Stimulated activated naive B cell treated with anti-CD40 and anti-IgM and Interleukin-4, amounts not matched to agents 10 μg/mL and 1 μg/mL and 100 μg/mL, for 72 hours (primary cell): Measurements from ENCODE around the gene PLA1A.
A peak's percentile ranks its signal among the peaks of the same experiment; 100 is the strongest.

Source experiments
- ATAC-seq, 2 donors: fragments of 150-1000 bp; cut with Tn5 transposase; replicated peaks; 2 replicates each; pipeline ENCODE4 v1.10.0; 2021; ENCODE audit warnings: moderate library complexity in 1 of 2
- DNase-seq: peaks from one replicate; pipeline ENCODE4 v3.0.0; 2021
- H3K27ac Mint-ChIP-seq: one replicate; pipeline ENCODE4 v1.8.0; 2022; ENCODE audit warnings: mild to moderate bottlenecking, mixed read lengths
- H3K27me3 Mint-ChIP-seq, 2 donors: one replicate each; pipeline ENCODE4 v1.8.0; 2022; ENCODE audit warnings: mixed read lengths in 2 of 2
- H3K36me3 Mint-ChIP-seq, 2 donors: one replicate each; pipeline ENCODE4 v1.8.0; 2022; ENCODE audit warnings: mixed read lengths in 2 of 2, mild to moderate bottlenecking in 1 of 2
- H3K4me1 Mint-ChIP-seq, 2 donors: one replicate each; pipeline ENCODE4 v1.8.0; 2022; ENCODE audit warnings: mixed read lengths in 2 of 2, mild to moderate bottlenecking in 1 of 2
- H3K4me3 Mint-ChIP-seq, 2 donors: one replicate each; pipeline ENCODE4 v1.8.0; 2022; ENCODE audit warnings: mild to moderate bottlenecking in 2 of 2, mixed read lengths in 2 of 2, moderate library complexity in 1 of 2
- H3K9me3 Mint-ChIP-seq, 2 donors: one replicate each; pipeline ENCODE4 v1.8.0; 2022; ENCODE audit warnings: mixed read lengths in 2 of 2, mild to moderate bottlenecking in 1 of 2

The PLA1A gene

DNA sequence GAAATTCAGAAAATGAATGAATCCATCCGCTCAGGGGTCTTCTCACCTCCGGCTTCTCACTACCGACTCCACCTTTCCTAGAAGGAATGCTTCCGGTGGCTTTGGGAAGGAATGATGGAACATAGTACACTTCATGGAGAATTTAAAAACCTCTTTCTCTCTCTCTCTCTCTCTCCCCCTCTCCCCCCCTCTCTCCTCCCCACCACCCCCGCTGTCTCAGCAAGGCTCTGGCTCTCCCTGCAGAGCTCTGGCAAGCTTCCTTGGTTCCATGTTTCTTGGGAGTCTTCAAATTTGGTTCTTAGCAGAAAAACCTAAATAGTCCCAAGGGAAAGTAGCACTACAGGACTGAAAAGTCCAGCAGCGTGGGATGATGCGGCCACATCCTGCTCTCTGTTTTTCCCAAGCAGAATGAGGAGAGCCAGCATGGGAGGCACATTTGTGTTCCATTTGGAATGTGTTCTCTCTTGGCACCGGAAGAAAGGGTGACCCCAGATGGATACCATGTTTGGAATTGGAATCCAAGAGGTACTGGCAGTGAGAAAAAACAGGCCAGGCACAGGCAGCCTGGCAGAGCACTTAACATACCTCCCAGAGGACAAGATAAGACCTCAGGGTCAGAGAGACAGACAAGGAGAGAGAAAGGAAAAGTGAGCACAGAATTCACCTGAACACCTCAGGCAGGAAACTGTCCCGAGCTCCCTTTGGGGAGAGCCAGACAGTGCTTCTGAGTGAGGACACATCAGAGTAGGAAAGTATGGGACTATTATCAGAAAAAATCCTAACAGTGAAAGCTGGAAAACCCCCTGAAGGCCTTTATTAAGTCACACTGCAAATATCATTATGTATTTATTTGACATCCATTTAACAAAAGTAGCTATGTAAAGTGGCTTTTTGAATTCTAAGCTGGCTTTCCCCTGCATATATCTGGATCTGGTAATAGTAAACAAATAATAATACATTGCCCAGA, 63.1 kb downstream of the PLA1A start, which contains the start of gene POPDC2:
Gene POPDC2 (minus strand): TSS at position 116 of the 967 bp plus-strand sequence. CDS start 166 bp downstream, outside the sequence.
- no peak for DNase-seq
- no peaks in the 10 kb centered on the region for H3K27me3 Mint-ChIP-seq
- peaks cover 44 to 66% of the 10 kb centered on the region in 2 donors for H3K36me3 Mint-ChIP-seq
- peaks cover 0 to 1% of the 10 kb centered on the region in 2 donors for H3K9me3 Mint-ChIP-seq
- no peak within 1 kb of the TSS for H3K4me3 Mint-ChIP-seq
- H3K4me1 Mint-ChIP-seq, result peaks cover 36 to 52% of the 10 kb centered on the region in 2 donors
- ATAC-seq, result no peak
- peak within 1 kb of the TSS; percentile 39 for H3K27ac Mint-ChIP-seq

DNA sequence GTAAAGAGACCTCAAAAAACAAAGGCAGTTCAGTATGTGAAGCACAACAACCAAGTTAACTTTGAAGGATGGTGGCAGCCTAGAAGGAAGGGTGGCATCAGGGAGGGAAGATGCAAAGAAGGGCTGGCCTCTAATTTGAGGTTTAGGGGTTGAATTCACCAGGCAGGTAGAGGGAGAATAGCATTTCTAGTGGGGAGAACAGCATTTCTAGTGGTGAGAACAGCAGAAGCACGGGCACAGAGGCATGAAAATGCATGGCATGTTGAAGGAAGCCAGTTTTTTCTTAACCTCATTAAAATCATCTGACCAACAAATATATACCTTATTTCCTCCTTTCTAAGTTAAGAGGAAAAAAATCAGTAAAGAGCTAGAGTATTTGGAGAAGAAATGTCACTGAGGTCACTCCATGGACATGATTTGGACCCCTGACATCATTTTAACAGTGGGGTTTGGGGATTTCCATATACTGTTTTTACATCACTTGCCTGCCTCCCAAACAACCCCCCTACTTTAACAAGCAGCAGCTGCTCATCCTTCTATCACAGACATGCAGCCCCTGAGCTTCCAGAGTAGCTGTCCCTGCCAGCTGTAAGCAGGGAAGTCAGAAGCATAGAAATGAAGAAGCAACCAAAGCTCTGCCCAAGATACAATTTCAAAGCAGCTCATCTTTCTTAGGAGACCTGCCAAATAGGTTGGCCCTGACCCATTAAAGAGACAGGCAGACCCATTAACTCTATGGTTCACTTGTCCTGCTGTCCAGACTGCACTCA, 65.1 kb downstream of the PLA1A start:
- Mint-ChIP-seq H3K36me3 (peaks cover 33 to 68% of the 10 kb centered on the region in 2 donors), H3K9me3 (peaks cover 0 to 1% of the 10 kb centered on the region in 2 donors), H3K27me3 (no peaks in the 10 kb centered on the region), H3K27ac (peak overlapping the region; percentile 89), H3K4me3 (peak overlapping the region in 1 of 2 donors; percentile 5), H3K4me1 (peaks cover 45 to 64% of the 10 kb centered on the region in 2 donors)
- no peak for DNase-seq
- no peak for ATAC-seq

GRCh38 chr3:119663885-119664284, 66.2 kb downstream of the PLA1A start:
- peak overlapping the region in 1 of 2 donors; percentile 48 for H3K4me3 Mint-ChIP-seq
- no peaks in the 10 kb centered on the region for H3K27me3 Mint-ChIP-seq
- H3K9me3 Mint-ChIP-seq, result peaks cover 0 to 1% of the 10 kb centered on the region in 2 donors
- H3K4me1 Mint-ChIP-seq, result peaks cover 43 to 65% of the 10 kb centered on the region in 2 donors
- peak overlapping the region; percentile 84 for H3K27ac Mint-ChIP-seq
- no peak for ATAC-seq
- H3K36me3 Mint-ChIP-seq, result peaks cover 31 to 66% of the 10 kb centered on the region in 2 donors
- DNase-seq, result no peak

DNA sequence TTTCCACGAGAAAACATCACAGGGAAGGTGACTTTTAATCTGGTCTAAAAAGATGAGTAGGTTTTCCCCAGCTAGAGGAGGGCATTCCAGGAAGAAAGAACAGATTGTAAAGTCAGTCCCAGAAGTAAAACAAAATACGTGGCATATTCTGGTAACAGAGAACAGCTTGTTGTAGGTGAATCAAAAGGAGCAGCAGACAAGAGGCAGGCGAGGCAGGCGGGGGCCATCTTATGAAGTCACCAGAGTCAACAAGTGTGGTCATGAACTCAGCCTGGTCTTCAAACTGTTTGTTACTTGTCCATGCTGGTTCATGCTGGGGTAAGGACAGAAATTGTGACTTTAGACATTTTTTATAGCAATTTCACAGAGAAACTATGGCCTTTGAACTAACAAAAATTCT, 66.7 kb downstream of the PLA1A start:
- peaks cover 43 to 62% of the 10 kb centered on the region in 2 donors for H3K4me1 Mint-ChIP-seq
- peaks cover 0 to 1% of the 10 kb centered on the region in 2 donors for H3K9me3 Mint-ChIP-seq
- no peak for DNase-seq
- H3K36me3 Mint-ChIP-seq, result peaks cover 27 to 61% of the 10 kb centered on the region in 2 donors
- no peaks in the 10 kb centered on the region for H3K27me3 Mint-ChIP-seq
- H3K4me3 Mint-ChIP-seq, result peak overlapping the region; percentile 23 to 48
- peak overlapping the region; percentile 84 for H3K27ac Mint-ChIP-seq
- ATAC-seq, result peak in 1 of 2 donors; percentile 32

- ATAC-seq, result peak; percentile 76 to 86
- Mint-ChIP-seq H3K4me1 (peaks cover 40 to 58% of the 10 kb centered on the region in 2 donors), H3K27me3 (no peaks in the 10 kb centered on the region), H3K4me3 (peak overlapping the region in 1 of 2 donors; percentile 3), H3K36me3 (peaks cover 26 to 57% of the 10 kb centered on the region in 2 donors), H3K9me3 (peaks cover 0 to 1% of the 10 kb centered on the region in 2 donors), H3K27ac (peak overlapping the region; percentile 84)
- DNase-seq, result peak; percentile 15
These were observed 67.2 kb downstream of the PLA1A start for GRCh38 chr3:119664850-119665379.

DNA sequence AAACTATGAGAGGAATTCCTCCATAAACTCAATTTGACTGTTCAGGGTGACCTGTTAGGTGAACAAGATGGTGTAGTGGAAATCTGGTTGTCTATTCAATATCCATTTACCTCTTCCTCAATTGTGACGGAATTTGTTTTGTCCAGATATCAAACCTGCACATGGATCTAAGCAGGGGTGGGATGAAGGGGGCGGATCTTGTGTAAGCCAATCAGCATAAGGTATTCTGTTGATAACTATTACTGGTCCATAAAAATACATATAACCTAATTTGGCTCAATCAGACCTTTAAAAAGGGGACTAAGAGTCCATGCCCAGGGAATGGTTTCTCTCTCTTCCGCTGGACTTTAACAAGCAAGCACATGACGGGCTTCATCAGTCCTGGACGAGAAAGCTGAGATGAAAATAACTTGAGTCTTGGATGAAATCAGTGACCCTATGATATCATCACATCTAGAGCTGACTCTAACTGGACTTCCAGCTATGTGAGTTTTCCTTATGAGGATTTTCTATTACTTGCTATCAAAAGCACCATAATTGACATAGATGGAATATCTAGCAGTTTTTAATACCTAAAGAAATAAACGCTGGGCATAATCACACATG, 68.4 kb downstream of the PLA1A start:
- peaks cover 35 to 60% of the 10 kb centered on the region in 2 donors for H3K36me3 Mint-ChIP-seq
- ATAC-seq (no peak), DNase-seq (no peak)
- no peaks in the 10 kb centered on the region for H3K27me3 Mint-ChIP-seq
- H3K9me3 Mint-ChIP-seq, result peaks cover 0 to 1% of the 10 kb centered on the region in 2 donors
- no peak overlapping the region for H3K4me3 Mint-ChIP-seq
- H3K4me1 Mint-ChIP-seq, result peaks cover 37 to 67% of the 10 kb centered on the region in 2 donors
- peak overlapping the region; percentile 84 for H3K27ac Mint-ChIP-seq

DNA sequence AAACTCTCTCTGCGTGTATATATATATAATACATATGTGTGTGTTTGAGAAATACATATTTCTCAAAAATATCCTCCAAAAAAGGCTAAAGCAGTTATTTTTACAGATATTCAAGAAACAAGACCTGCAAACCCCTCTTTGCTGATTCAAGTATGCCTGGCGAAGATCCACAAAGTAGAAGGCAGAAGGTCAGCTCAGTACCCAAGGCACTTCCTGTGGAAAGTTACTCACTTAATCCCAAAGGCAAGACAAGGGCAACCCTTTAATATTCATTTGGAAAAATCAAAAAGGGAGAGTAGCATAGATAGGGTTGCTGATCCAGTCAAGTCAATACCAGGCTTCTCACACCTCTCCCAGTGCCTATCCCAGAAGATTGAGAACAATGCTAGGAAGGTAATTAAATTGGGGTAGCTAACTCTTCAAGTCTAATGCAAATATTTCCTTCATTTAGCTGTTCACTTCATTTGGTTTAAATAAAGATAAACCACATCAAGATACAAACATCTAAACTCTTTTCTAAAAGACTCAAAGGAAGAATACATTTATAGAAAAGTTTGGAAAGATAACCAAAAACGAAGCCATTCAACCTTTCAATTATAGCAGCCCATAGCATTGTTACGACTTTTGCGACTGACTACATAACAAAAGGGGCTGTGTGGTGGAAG, 72.4 kb downstream of the PLA1A start:
- ATAC-seq (no peak), DNase-seq (no peak)
- Mint-ChIP-seq H3K4me3 (no peak overlapping the region), H3K27me3 (no peaks in the 10 kb centered on the region), H3K4me1 (peaks cover 17 to 36% of the 10 kb centered on the region in 2 donors), H3K36me3 (peaks cover 28 to 59% of the 10 kb centered on the region in 2 donors), H3K27ac (peak overlapping the region; percentile 62), H3K9me3 (no peaks in the 10 kb centered on the region)

- Mint-ChIP-seq H3K27me3 (no peaks in the 10 kb centered on the region), H3K36me3 (peaks cover 30 to 56% of the 10 kb centered on the region in 2 donors), H3K4me1 (peaks cover 18 to 41% of the 10 kb centered on the region in 2 donors), H3K4me3 (no peak overlapping the region), H3K9me3 (no peaks in the 10 kb centered on the region), H3K27ac (no peak overlapping the region)
- ATAC-seq, result no peak
- no peak for DNase-seq
These were observed 75.1 kb downstream of the PLA1A start for GRCh38 chr3:119672776-119673175.

DNA sequence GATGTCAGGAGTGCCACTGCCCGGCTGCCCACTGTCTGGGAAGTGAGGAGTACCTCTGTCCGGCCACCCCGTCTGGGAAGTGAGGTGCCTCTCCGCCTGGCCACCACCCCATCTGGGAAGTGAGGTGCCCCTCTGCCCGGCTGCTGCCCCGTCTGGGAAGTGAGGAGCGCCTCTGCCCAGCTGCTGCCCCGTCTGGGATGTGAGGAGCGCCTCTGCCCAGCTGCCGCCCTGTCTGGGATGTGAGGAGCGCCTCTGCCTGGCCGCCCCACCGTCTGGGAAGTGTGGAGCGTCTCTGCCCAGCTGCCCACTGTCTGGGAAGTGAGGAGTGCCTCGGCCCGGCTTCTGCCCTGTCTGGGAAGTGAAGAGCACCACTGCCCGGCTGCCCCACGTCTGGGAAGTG, 76.2 kb downstream of the PLA1A start:
- H3K4me3 Mint-ChIP-seq, result peak overlapping the region in 1 of 2 donors; percentile 16
- DNase-seq, result no peak
- H3K4me1 Mint-ChIP-seq, result peaks cover 18 to 40% of the 10 kb centered on the region in 2 donors
- peak overlapping the region; percentile 25 for H3K27ac Mint-ChIP-seq
- no peaks in the 10 kb centered on the region for H3K9me3 Mint-ChIP-seq
- ATAC-seq, result no peak
- H3K27me3 Mint-ChIP-seq, result no peaks in the 10 kb centered on the region
- peaks cover 29 to 52% of the 10 kb centered on the region in 2 donors for H3K36me3 Mint-ChIP-seq

GRCh38 chr3:119675188-119675874, 77.6 kb downstream of the PLA1A start:
- Mint-ChIP-seq H3K27ac (peak overlapping the region; percentile 98), H3K9me3 (no peaks in the 10 kb centered on the region), H3K4me3 (peak overlapping the region; percentile 93 to 94), H3K27me3 (no peaks in the 10 kb centered on the region), H3K4me1 (peaks cover 14 to 35% of the 10 kb centered on the region in 2 donors), H3K36me3 (peaks cover 22 to 46% of the 10 kb centered on the region in 2 donors)
- ATAC-seq (no peak), DNase-seq (no peak)

- H3K27me3 Mint-ChIP-seq, result no peaks in the 10 kb centered on the region
- H3K4me1 Mint-ChIP-seq, result peaks cover 13 to 28% of the 10 kb centered on the region in 2 donors
- DNase-seq, result no peak
- peaks cover 17 to 39% of the 10 kb centered on the region in 2 donors for H3K36me3 Mint-ChIP-seq
- no peaks in the 10 kb centered on the region for H3K9me3 Mint-ChIP-seq
- peak overlapping the region; percentile 98 for H3K27ac Mint-ChIP-seq
- no peak for ATAC-seq
- peak overlapping the region; percentile 93 to 94 for H3K4me3 Mint-ChIP-seq
These were observed 78.3 kb downstream of the PLA1A start for GRCh38 chr3:119676020-119676419.

DNA sequence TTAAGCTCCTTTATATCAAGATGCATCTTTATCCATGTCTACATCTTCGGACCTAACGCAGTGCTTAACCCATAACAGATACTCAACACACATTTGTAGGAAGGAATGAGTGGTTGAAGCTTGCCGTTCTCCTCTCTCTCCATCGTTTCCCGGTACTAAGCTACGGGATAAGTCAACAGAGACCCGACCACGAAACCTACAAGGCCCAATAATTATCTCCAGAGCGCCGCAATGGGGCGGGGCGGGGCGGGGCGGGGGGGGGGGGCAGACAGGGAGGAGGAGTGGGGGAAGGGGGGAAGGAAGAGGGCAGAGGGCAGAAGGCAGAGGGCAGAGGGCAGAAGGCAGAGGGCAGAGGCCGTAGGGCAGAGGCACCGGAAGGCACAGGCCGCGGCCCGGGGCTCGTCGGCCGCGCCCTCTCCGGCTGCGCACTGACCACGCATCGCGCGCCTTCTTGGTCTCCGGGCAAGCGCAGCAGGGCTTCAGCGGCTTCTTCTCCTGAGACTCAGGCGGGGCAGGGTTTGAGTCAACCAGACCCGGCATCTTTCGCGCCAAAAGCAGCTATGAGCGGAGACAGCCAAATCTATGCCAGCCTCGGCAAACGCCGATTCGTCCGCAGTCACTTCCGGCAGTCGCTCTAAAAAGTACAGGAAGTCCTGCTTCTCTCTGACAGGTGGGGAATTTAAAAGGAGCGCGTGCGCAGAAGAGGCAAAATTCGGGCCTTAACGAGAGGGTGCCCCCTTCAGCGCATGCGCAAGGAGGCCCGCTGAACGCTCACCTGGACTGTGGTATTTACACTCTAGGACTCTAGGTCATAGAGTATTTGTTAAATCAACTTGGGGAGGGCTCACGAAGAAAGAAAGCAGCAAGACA, 79.3 kb downstream of the PLA1A start, which contains the start of gene COX17:
Gene COX17 (minus strand): TSS at position 636 of the 870 bp plus-strand sequence. CDS start 96 bp downstream, at position 540.
- H3K27me3 Mint-ChIP-seq, result no peaks in the 10 kb centered on the region
- peak within 1 kb of the TSS; percentile 93 to 94 for H3K4me3 Mint-ChIP-seq
- peak; percentile 95 for DNase-seq
- peak; percentile 90 to 92 for ATAC-seq
- H3K4me1 Mint-ChIP-seq, result peaks cover 13 to 26% of the 10 kb centered on the region in 2 donors
- peak within 1 kb of the TSS; percentile 98 for H3K27ac Mint-ChIP-seq
- no peaks in the 10 kb centered on the region for H3K9me3 Mint-ChIP-seq
- peaks cover 16 to 34% of the 10 kb centered on the region in 2 donors for H3K36me3 Mint-ChIP-seq
